ENCODE results near the gene TAS2R39.
"Not testable (repeated sequence)": the region's sequence is repeated elsewhere in the genome, so short reads cannot be mapped to it uniquely, and the experiment has no call there.

Gene TAS2R39

DNA sequence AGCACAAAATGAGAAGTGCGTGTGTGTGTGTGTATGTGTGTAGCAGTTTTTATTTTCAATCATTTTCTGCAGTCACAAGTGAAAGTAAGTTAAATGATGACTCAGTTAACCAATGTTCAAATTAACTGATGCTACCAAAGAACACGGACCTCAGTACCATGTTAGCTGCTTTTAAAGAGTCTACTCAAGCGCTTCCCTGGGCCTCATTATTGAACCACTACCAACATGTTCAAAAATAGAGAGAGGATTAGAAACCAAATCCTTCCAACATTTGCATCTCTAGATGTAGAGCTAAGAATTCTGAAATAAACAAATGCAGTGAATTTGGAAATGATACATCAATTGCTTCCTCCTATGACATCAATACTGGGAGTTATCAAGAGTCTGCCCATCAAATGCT, at the start of gene TAS2R39:
TAS2R39 (plus strand) TSS at position 396 of the 400 bp plus-strand sequence; CDS start at position 396, 0 bp downstream.
- DNase-seq, result no peak

DNA sequence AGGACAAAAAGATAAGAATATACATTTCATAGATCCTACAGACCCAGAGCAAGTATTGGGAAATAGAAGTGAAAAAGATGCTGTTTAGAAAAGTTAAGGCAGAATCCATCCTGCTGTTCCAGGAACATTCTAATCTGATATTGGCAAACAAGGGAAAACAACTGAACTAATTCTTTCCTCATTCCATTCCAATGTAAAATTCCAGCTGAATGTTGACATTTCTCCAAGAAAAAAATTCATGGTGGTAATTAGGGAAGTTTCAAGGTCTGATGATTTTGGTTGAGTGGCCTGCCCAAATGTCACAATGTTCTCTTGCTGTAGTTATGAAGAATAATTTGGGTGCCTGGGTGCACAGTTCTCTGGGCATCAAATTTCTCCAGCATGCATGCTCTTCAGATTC, 36.1 kb upstream of the TAS2R39 start:
- DNase-seq, result no peak

DNA sequence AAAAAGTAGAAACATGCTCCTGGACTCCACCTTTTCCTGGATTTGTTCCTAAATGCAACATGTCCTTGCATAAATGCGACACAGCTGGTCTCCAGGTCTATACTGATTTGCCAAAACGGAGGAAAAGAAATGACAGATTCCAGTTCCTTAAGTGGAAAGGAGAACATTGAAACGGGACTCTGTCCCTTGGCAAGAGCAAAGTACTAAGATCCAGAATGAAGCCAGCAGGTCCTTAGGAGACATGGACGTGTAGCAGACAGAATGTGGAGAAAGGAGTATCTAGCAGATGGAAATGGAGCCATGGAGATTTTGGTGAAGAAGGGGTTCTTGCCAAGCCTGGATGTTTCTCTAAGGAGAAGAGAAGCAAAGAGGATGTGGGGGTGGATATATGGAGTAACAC, 35.2 kb upstream of the TAS2R39 start:
- no peak for DNase-seq

DNA sequence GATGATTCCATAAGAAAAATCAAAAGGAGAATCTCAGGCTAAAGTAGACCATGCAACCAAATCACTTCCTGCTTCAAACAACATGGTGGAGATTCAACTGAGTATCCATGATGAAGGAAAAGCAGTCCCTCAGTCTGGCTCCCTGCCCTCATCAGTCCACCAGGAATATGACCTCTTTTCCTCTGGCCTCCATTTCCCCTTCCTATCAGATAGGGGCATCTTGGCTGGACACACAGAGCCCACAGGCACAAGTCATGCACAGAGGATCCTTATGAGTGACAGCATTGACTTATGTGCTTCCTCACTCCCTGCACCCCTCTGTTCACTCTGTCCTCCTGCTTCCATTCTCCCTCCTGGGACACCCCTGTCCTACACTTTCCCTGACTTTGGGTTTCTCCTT, 34.6 kb upstream of the TAS2R39 start:
- DNase-seq, result no peak

DNA sequence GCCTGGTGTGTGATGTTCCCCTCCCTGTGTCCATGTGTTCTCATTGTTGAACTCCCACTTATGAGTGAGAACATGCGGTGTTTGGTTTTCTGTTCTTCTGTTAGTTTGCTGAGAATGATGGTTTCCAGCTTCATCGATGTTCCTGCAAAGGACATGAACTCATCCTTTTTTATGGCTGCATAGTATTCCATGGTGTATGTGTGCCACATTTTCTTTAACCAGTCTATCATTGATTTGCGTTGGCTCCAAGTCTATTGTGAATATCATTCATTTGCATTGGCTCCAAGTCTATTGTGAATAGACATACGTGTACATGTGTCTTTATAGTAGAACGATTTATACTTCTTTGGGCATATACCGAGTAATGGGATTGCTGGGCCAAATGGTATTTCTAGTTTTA, 32.5 kb upstream of the TAS2R39 start:
- not testable (repeated sequence) for DNase-seq

DNA sequence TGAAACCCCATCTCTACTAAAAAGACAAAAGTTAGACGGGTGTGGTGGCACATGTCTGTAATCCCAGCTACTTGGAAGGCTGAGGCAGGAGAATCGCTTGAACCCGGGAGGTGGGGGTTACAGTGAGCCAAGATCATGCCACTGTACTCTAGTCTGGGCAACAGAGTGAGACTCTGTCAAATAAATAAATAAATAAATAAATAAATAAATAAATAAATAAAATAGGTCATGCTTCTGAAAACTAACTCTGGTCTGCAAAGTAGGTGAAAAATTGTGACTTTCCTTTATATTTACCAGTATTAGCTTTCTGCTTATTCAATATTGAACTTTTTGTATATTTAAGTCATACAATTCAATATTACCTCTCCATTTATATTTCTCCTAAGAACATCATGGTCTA, 24.6 kb upstream of the TAS2R39 start:
- not testable (repeated sequence) for DNase-seq

DNA sequence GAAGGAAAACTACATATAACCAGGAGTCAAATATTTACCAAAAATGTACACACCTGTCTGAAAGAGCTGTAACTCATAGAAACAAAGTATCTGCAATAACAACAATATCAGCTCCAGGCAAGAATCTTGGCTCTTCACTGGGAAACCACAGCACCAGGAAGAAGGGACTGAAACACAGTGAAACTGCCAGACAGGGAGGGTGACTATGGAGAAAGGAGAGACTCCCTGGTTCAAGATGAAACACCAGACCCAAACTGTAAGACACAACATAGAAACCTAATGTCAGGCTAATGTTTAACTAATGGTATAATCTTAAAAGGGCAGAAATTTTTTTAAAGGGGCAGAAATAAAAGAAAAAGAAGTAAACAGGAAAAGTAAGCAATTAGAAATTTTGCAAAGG, 11.5 kb upstream of the TAS2R39 start:
- no peak for DNase-seq

DNA sequence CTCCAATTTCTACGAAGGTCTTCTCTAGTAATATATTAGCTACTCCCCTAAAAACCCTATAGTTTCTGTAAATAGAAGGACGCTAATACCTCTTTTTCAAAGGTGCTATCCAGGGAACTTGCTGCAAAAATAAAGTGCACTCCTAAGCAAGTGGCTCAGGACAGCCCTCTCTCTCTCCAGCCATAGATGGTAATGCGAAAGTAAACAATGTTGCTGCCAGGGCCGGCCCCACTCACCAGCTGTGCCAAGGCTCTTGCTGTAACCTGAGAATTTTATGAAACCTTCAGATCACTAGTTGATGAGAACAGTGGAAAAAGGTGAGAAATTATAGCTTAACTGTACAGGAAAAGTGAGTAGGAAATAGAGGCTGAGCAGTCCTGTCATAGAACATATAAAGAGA, 10.9 kb upstream of the TAS2R39 start:
- DNase-seq, result no peak

DNA sequence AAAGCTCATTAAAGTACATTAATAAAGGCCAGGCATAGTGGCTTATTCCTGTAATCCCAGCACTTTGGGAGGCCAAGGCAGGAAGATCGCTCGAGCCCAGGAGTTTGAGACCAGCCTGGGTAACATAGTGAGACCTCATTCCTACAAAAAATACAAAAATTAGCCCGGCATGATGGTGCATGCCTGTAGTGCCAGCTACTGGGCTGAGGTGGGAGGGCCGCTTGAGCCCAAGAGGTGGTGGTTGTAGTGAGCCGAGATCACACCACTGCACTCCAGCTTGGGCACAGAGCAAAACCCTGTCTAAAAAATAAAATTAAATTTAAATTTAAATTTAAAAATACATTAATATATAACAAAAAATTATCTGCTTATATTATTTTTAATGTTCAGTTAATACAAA, 7.1 kb upstream of the TAS2R39 start:
- no peak for DNase-seq

DNA sequence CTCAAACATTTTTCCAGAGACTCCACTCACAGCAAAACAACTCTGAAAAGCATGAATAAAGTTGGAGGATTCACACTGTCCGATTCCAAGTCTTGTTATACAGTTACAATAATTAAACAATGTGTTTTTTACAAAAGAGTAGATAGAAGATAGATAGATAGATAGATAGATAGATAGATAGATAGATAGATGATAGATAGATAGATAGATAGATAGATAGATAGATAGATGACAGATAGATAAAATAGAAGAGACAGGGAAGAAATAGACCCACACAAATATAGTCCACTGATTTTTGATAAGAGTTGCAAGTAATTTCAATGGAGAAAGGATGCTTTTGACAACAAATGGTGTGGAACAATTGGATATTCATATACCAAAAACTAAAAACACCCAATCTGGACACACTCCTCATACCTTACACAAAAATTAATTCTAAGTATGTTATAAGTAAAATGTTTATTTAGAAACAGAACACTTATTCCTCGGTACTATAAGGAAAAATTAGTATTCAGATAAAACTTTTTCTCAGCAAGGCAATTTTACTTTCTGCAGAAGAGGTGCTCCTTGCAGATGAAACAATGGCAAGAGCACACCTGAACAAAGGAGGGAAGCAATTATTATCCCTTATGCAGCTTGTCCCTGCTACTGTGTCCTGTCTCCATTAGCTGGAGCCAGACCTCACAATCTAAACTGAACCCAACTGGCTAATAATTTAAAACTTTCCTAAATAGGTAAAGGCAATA, 5.7 kb upstream of the TAS2R39 start:
- no peak for DNase-seq

DNA sequence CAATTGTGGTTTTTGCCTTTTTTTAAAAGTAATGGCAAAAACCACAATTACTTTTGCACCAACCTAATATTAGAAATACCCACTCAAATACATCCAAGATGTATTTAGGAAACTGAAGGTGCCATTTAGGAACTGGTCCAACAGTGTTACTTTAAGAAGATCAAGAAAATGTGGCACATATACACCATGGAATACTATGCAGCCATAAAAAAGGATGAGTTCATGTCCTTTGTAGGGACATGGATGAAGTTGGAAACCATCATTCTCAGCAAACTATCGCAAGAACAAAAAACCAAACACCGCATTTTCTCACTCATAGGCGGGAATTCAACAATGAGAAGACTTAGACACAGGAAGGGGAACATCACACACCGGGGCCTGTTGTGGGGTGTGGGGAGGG, 2.4 kb upstream of the TAS2R39 start:
- not testable (repeated sequence) for DNase-seq

DNA sequence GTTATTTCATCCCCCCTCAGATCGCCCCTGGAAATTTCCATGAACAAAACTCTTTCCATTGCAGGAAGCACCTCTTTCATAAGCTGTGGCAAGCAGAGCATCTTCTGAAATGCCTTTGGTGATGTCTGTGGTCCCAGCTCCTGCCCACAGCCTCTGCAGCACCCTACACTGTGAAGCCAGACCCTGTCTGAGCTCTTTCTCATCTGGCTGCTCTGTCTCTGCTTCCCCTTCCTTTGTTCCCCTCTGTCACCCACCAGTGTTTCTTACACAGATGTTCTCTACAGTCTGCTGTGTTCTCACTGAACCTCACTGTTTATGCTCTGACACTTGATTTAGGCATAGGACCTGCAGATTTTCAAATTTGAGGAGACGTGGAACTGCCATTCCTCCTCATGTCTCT, 1.9 kb upstream of the TAS2R39 start:
- no peak for DNase-seq

DNA sequence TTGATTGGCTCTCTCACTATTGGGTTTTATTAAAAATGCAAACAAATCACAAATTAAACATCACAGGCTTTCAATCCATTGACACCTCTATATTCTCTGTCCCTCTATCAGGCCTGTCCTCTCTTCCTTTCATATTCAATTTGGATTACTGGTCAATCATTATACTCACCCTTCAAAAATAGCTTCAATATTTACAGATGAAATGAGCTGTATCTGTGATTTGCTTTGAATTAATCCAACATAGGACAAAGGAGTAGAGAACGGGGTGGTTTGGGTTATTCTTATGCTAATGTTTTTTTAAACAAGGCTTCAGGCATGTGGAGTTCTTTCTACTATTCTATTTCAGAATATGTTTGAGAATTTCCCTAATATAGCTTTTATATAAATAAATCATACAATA, 2.3 kb downstream of the TAS2R39 start:
- no peak for DNase-seq

DNA sequence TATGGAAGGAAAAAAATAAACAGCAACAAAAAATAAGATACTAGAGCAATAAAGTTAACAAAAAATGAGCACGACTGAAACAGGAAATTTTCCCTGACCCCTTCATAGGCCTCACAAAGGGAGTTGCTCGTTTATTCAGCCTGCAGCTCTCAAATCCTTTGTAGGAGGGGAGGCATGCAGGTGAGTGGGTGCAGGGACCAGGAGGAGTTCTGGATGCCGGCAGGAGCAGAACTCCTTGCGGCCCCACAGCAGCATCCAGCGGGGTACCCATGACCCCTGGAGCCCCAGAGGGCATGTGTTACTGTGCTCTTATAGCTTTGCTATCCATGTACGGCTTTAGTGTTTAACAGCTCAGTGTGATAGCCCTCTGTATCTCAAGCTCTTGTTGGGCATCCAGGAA, 5.8 kb downstream of the TAS2R39 start:
- no peak for DNase-seq

DNA sequence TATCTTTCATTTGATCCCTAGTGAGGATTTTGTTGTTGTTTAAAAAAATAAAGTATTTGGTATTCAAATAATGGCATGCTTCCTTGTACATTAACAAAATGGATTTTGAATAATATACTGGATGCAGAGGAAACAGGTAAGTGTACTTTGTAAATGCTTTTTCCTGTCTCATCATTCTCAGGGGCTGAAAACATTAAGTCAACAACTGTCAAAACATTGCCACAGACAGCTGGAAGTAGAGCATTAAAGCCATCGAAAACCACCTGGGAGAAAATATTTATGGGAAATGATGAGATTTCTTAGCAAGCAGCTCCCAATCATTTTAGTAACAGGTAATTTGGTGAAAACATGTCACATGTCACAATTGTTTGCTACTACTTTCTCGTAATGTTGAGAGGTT, 10.7 kb downstream of the TAS2R39 start:
- DNase-seq, result no peak

DNA sequence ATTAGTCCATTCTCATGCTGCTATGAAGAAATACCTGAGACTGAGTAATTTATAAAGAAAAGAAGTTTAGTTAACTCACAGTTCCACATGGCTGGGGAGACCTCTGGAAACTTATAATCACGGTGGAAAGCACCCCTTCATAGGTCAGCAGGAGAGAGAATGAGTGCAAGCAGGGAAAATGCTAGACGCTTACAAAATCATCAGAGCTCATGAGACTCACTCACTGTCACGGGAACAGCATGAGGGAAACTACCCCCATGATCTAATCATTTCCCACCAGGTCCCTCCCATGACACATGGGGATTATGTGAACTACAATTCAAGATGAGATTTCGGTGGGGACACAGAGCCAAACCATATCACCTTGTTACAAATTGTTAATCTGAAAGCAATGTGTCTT, 15.8 kb downstream of the TAS2R39 start:
- DNase-seq, result no peak

DNA sequence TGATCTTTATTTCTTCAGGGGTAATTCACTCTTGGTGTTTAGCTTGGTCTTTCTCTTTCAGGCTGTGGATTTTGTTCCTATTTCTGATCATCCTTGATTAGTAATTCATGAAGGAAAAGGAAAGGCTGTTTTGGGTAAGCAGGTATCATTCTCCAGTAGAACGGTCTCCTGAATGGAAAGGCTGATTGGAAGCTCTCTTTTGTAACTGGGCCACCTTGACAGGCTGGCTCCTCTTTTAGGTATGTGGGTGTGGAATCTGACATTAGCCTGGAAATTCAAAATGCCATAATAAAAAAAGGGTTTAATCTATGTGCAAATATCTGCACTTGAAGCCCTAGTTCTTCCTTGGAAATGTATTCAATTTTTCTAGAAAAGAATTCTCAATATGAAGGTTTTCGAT, 18.9 kb downstream of the TAS2R39 start:
- DNase-seq, result no peak

DNA sequence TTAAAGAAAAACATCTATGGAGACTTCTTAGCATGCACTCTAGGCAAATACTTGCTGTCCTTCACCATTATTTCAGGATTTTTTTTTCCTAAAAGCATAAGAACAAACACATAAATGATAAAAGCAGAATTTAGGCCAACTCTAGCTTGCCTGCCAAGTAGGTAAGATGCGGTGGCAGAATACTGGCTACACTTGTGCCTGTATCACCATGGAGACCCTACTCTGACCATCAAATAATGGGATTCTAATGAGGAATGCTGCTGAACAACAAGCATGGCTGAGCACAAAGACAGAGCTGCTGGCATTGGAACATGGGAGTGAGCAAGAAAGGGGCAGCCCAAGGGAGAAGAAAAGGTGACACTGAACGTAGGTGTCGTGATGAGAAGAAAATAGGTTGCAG, 20.2 kb downstream of the TAS2R39 start:
- no peak for DNase-seq

DNA sequence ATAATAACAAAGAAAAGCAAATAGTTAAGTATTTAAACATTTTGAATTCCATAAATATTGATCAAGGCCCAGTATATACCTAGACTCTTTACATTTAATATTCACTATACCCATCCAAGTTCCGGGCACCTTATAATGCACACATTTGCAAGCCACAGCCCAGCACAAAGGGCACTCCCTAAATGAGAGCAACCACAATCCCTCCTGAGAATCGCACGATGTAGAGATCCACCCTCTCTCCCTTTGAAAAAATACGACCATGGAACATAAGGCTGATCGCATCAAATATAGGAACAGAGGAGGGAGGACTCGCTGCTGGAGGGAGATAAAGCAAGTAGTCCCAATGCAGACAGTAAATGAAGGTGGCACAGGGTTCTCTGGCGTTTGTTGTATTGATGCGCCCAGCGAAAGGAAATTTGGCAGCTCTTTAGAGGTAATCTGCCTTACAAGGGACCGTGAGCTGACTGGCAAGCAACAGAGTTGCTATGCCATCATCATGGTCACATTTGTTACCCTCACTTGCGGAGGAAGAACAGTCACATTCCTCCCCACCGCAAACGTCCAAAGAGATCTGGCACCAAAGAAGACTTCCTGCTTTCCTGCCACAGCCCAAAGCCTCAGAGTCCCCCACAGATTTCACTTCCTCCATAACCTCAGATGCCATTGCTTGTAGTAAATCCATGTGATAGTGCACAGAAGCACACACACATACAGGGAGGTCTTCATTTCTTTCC, 22.5 kb downstream of the TAS2R39 start:
- no peak for DNase-seq

DNA sequence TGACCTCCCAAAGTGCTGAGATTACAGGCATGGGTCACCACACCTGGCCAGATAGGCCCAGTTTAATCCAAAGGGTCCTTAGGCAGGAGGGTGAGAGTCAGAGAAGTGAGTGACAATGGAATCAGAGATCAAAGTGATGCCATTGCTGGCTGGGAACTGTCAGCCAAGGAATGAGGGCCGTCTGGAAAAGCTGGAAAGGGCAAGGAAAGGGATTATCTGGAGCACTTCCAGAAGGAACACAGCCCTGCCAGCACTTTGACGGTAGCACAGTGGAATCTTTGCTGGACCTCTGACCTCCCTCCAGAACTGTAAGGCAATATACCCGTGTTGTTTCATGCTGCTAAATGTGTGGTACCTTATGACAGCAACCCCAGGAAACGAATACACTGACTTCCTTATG, 27.3 kb downstream of the TAS2R39 start:
- no peak for DNase-seq

DNA sequence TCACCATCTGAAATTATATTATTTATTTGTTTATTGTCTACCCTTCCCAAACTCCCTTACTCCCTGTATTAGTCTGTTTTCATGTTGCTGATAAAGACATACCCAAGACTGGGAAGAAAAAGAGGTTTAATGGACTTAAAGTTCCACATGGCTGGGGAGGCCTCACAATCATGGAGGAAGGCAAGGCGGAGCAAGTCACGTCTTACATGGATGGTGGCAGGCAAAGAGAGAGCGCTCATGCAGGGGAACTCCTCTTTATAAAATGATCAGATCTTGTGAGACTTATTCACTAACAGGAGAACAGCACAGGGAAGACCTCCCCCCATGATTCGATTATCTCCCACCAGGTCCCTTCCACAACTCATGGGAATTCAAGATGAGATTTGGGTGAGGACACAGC, 30.3 kb downstream of the TAS2R39 start:
- not testable (repeated sequence) for DNase-seq

DNA sequence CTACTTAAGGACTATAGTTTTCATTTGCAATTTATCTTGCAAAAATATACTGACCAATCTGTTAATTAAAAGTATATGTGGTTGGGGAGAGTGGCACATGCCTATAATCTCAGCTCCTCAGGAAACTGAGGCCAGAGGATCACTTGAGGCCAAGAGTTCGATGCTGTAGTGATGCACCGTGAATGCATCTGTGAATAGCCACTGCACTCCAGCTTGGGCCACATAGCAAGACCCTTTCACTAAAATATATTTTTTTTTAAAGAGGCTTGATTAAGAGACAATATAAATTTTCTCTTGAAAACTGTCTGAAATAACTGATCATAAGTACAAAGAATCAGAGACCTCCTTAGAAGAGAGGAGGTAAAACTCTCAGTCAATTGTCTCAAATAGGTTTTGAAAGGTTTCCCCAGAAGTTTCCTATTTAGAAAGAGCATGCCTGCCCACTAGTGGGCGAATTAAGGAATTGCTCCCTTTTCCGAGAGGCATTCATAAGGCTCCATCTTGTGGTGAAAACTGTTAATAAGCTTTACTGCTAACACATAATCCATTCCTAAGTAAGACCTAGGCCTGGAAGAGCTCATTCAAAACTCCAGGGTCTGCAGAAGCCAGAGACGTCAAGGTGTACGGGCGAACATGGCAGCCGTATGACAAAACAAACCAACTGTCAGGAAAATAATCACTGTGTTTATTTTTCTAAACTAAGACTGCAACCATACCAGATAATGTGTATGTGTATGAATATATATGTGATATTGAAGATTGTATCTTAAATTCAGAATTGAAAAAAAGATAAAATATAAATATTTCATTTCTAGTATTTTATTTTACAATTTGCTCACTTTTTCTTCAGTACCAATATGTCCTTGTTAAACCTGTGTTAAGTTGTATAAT, 31.8 kb downstream of the TAS2R39 start:
- peak; percentile 29 for DNase-seq

DNA sequence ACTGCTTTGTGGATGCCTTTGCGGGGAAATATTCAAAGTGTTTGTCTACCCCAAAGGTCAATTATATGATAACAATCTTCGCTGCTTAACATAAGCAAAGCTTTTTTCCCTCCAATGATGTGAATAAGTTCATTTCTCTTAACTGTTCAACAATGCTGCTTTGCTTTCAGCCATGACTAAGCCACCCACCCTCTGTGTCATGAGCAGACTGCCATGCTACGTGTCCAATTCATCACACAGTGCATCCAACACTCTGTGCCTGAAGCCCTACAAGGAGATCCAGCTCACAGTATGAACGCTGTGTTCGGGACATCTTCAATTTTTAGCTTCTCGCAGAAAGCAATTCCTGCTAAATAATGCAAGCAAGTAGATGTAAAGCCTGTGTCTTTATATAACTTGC, 32.9 kb downstream of the TAS2R39 start:
- no peak for DNase-seq

DNA sequence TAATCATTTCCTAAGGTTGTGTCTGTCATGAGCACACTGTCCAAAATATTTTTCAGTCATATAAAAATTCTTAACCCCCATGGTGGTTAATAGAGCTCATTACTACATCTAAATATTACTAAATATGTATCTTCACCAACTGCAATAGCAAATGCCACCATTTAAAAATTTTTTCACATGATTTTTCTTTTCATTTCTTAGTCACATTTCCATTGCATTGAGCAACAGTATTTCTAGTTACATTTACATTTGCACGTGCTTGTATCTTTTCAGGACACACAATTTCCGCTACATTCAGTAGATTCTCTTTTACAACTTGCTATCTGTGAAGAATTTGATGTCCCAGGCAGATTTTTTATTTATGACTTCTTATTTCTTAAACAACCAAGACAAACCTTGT, 33.5 kb downstream of the TAS2R39 start:
- no peak for DNase-seq

Measured in activated effector memory CD4-positive, alpha-beta T cell treated with Interleukin-2 at 50 U/mL for 16 hours (primary cell).